Liver (tissue), 9 donors: ENCODE results near the gene DBNDD2. TPM values are rescaled to one million over a fixed set of nuclear protein-coding genes. Genes with fewer than 3 reads are reported as not detected.
A peak's percentile ranks its signal among the peaks of the same experiment; 100 is the strongest.

Experiments
- DNase-seq: peaks from one replicate; pipeline ENCODE4 v3.0.0-alpha.2; 2017; ENCODE audit warnings: low spot score
- H3K27ac ChIP-seq, 2 donors: one replicate each; pipeline ENCODE4 v1.7.0; 2013; ENCODE audit warnings: inconsistent platforms in 2 of 2, low read length in 2 of 2, control low read depth in 1 of 2, low read depth in 1 of 2, mild to moderate bottlenecking in 1 of 2
- H3K27me3 ChIP-seq, 4 donors: one replicate each; pipeline versions ENCODE4 v1.6.1 to v1.7.0; 2013; ENCODE audit warnings: low read length in 3 of 4, inconsistent platforms in 1 of 4, mild to moderate bottlenecking in 1 of 4, moderate library complexity in 1 of 4; ENCODE audit not compliant: control insufficient read depth in 4 of 4, insufficient read depth in 4 of 4
- H3K36me3 ChIP-seq, 4 donors: one replicate each; pipeline versions ENCODE4 v1.6.1 to v1.7.0; 2013; ENCODE audit warnings: low read length in 3 of 4, mild to moderate bottlenecking in 3 of 4, low read depth in 1 of 4, moderate library complexity in 1 of 4; ENCODE audit not compliant: control insufficient read depth in 4 of 4, insufficient read depth in 3 of 4
- H3K4me1 ChIP-seq, 4 donors: one replicate each; pipeline versions ENCODE4 v1.6.1 to v1.7.0; 2013; ENCODE audit warnings: low read length in 3 of 4, mild to moderate bottlenecking in 3 of 4, moderate library complexity in 1 of 4; ENCODE audit not compliant: control insufficient read depth in 4 of 4, insufficient read depth in 4 of 4
- H3K4me3 ChIP-seq, 3 donors: one replicate each; pipeline versions ENCODE4 v1.6.1 to v1.7.0; 2013; ENCODE audit warnings: low read length in 3 of 3, control low read depth in 1 of 3, low read depth in 1 of 3, mild to moderate bottlenecking in 1 of 3
- H3K9ac ChIP-seq, 2 donors: one replicate each; pipeline ENCODE4 v1.7.0; 2013; ENCODE audit warnings: low read length in 2 of 2, mild to moderate bottlenecking in 2 of 2, moderate library complexity in 2 of 2, control low read depth in 1 of 2, low read depth in 1 of 2
- H3K9me3 ChIP-seq, 4 donors: one replicate each; pipeline versions ENCODE4 v1.6.1 to v1.7.0; 2013; ENCODE audit warnings: low read length in 3 of 4; ENCODE audit not compliant: control insufficient read depth in 4 of 4
- EGR1 ChIP-seq, 2 donors: IDR thresholded peaks; 2 replicates each; pipeline ENCODE4 v1.6.1; 2016 to 2018; ENCODE audit warnings: antibody characterized with exemption in 2 of 2, low read depth in 2 of 2
- FOXA1 ChIP-seq: IDR thresholded peaks from 2 replicates; pipeline ENCODE4 v1.6.1; 2016; ENCODE audit warnings: antibody characterized with exemption
- FOXA2 ChIP-seq: IDR thresholded peaks from 2 replicates; pipeline ENCODE4 v1.6.1; 2016; ENCODE audit warnings: antibody characterized with exemption
- GABPA ChIP-seq, 2 donors: IDR thresholded peaks in 1 of 2; conservative IDR thresholded peaks in 1 of 2; 2 replicates each; pipeline ENCODE4 v1.6.1; 2016; ENCODE audit warnings: antibody characterized with exemption in 2 of 2, mild to moderate bottlenecking in 1 of 2, moderate library complexity in 1 of 2
- HNF4A ChIP-seq, 2 donors: conservative IDR thresholded peaks; 2 replicates each; pipeline ENCODE4 v1.6.1; 2016; ENCODE audit warnings: antibody characterized with exemption in 2 of 2, mild to moderate bottlenecking in 2 of 2
- HNF4G ChIP-seq: IDR thresholded peaks from 2 replicates; pipeline ENCODE4 v1.6.1; 2016; ENCODE audit warnings: antibody characterized with exemption
- JUND ChIP-seq, 2 donors: IDR thresholded peaks; 2 replicates each; pipeline ENCODE4 v1.6.1; 2016; ENCODE audit warnings: antibody characterized with exemption in 2 of 2
- NR2F2 ChIP-seq: IDR thresholded peaks from 2 replicates; pipeline ENCODE4 v1.6.1; 2016; ENCODE audit warnings: antibody characterized with exemption
- RAD21 ChIP-seq, 2 donors: IDR thresholded peaks; 2 replicates each; pipeline ENCODE4 v1.6.1; 2016; ENCODE audit warnings: antibody characterized with exemption in 2 of 2, mild to moderate bottlenecking in 2 of 2
- RXRA ChIP-seq, 2 donors: IDR thresholded peaks; 2 replicates each; pipeline ENCODE4 v1.6.1; 2017 to 2018; ENCODE audit warnings: antibody characterized with exemption in 2 of 2, mild to moderate bottlenecking in 1 of 2
- SP1 ChIP-seq: IDR thresholded peaks from 2 replicates; pipeline ENCODE4 v1.6.1; 2018; ENCODE audit warnings: antibody characterized with exemption, mild to moderate bottlenecking
- TAF1 ChIP-seq: conservative IDR thresholded peaks from 2 replicates; pipeline ENCODE4 v1.6.1; 2016; ENCODE audit warnings: antibody characterized with exemption, mild to moderate bottlenecking
- YY1 ChIP-seq: IDR thresholded peaks from 2 replicates; pipeline ENCODE4 v1.6.1; 2016; ENCODE audit warnings: antibody characterized with exemption, mild to moderate bottlenecking
- ZBTB33 ChIP-seq: IDR thresholded peaks from 2 replicates; pipeline ENCODE4 v1.6.1; 2016; ENCODE audit warnings: antibody characterized with exemption
- WGBS: extraction: QIAGEN DNeasy Blood & Tissue Kit; methylation state at CpG from one replicate; pipeline ENCODE4 v1.1.7; 2013; 5-methylcytosine and 5-hydroxymethylcytosine counted together
- polyA plus RNA-seq, 2 donors: library from polyadenylated mRNA; stranded (reverse) in 1 of 2; unstranded in 1 of 2; fragments of 200-250 nt in 1 of 2; fragments of >200 nt in 1 of 2; fragmentation: Nextera tagmentation in 1 of 2; extraction: Ambion mirVana in 1 of 2; gene quantifications; one replicate each; pipeline versions ENCODE4 v1.2.1 to v1.2.3, GENCODE V29; 2013 to 2015
- total RNA-seq, 2 donors: library from RNA; depleted of rRNA; stranded (reverse); fragments of >200 nt; gene quantifications; one replicate each; pipeline ENCODE4 v1.2.3, GENCODE V29; 2014
- TF ChIP-seq, protein P1 (sequence below): IDR thresholded peaks from 2 replicates; pipeline ENCODE4 v1.6.1; 2016; ENCODE audit warnings: antibody characterized with exemption, mild to moderate bottlenecking
- TF ChIP-seq, protein P2 (sequence below): IDR thresholded peaks from 2 replicates; pipeline ENCODE4 v1.6.1; 2016; ENCODE audit warnings: antibody characterized with exemption
- TF ChIP-seq, protein P3 (sequence below): fragments of 150-350 bp; IDR thresholded peaks from 2 replicates; pipeline ENCODE4 v1.5.1; 2017; ENCODE audit warnings: improper control_type of control experiment, low read depth, low read length; ENCODE audit not compliant: missing input control
- donor health status: healthy.
- donor health status: healthy.
- donor health status: healthy.
- donor health status: healthy.
- donor health status: healthy.

Gene DBNDD2, protein sequence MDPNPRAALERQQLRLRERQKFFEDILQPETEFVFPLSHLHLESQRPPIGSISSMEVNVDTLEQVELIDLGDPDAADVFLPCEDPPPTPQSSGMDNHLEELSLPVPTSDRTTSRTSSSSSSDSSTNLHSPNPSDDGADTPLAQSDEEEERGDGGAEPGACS
- total RNA-seq = 1 to 10 TPM; 2.1 to 3.2 TPM
- polyA plus RNA-seq = 1 to 10 TPM; 2.2 to 4.6 TPM

DNA sequence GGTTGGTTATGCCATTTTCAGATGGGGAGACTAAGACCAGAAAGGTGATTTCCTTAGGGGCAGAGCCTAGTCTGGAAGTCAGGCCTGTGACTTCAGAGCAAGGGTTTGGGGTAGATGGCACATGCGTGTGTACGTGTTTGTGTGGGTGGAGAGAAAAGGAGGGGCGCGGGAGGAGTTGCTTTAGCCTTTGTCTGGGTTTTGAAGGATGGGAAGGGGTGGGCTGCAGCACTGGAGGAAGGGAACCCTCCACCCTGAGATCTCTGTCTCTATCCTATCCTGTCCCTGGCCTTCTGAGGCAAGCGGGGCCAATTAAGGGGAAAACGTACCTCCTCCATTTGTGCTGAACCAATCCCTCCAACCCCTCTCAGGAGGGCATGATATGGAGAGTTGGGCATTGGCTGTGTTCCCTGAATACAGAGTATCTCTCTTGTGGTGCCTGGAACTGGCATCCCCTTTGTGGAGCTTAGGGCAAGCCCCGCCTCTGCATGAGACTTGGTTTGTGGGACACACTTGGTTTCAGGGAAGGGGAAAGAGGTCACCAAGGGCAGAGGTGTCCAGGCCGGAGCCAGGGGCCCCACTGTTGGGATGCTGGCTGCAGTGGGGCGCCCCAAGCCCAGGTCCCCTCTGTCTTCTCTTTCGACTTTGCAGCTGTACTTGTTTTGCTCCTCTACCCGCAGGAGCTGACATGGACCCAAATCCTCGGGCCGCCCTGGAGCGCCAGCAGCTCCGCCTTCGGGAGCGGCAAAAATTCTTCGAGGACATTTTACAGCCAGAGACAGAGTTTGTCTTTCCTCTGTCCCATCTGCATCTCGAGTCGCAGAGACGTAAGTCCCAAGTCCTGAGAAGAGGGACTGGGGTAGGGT, at the start of gene DBNDD2:
TSS of gene DBNDD2 (plus strand) at position 507 of the 863 bp plus-strand sequence. CDS start at position 686, 179 bp downstream.
- Histone ChIP-seq H3K27me3 (peaks cover 0 to 2% (median 0%) of the 10 kb centered on the region in 4 donors), H3K9me3 (no peaks in the 10 kb centered on the region), H3K4me3 (peak within 1 kb of the TSS; percentile 5 to 73 (median 21)), H3K27ac (peak within 1 kb of the TSS in 1 of 2 donors; percentile 70), H3K36me3 (peaks cover 0 to 3% (median 1%) of the 10 kb centered on the region in 4 donors), H3K9ac (no peak within 1 kb of the TSS), H3K4me1 (peaks cover 0 to 19% (median 11%) of the 10 kb centered on the region in 4 donors)
- no peak for DNase-seq
- 89% methylated on average over 21 of the region's 21 CpGs for WGBS
- TF ChIP-seq HNF4A (conservative IDR thresholded peaks at IDR 0.05) = no peak
- TF ChIP-seq SP1 = no peak
- TF ChIP-seq GABPA (IDR thresholded peaks at IDR 0.05 in 1 of 2, conservative IDR thresholded peaks at IDR 0.05 in 1 of 2) = no peak
- TF ChIP-seq JUND (IDR thresholded peaks at IDR 0.05) = no peak
- TF ChIP-seq EGR1 (IDR thresholded peaks at IDR 0.05; ENCODE audit: low read depth in 2 of 2) = no peak
- TF ChIP-seq, protein P1, sequence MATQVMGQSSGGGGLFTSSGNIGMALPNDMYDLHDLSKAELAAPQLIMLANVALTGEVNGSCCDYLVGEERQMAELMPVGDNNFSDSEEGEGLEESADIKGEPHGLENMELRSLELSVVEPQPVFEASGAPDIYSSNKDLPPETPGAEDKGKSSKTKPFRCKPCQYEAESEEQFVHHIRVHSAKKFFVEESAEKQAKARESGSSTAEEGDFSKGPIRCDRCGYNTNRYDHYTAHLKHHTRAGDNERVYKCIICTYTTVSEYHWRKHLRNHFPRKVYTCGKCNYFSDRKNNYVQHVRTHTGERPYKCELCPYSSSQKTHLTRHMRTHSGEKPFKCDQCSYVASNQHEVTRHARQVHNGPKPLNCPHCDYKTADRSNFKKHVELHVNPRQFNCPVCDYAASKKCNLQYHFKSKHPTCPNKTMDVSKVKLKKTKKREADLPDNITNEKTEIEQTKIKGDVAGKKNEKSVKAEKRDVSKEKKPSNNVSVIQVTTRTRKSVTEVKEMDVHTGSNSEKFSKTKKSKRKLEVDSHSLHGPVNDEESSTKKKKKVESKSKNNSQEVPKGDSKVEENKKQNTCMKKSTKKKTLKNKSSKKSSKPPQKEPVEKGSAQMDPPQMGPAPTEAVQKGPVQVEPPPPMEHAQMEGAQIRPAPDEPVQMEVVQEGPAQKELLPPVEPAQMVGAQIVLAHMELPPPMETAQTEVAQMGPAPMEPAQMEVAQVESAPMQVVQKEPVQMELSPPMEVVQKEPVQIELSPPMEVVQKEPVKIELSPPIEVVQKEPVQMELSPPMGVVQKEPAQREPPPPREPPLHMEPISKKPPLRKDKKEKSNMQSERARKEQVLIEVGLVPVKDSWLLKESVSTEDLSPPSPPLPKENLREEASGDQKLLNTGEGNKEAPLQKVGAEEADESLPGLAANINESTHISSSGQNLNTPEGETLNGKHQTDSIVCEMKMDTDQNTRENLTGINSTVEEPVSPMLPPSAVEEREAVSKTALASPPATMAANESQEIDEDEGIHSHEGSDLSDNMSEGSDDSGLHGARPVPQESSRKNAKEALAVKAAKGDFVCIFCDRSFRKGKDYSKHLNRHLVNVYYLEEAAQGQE = no peak
- no peak for TF ChIP-seq RXRA (IDR thresholded peaks at IDR 0.05)
- TF ChIP-seq YY1 = no peak
- no peak for TF ChIP-seq ZBTB33
- TF ChIP-seq, protein P2, sequence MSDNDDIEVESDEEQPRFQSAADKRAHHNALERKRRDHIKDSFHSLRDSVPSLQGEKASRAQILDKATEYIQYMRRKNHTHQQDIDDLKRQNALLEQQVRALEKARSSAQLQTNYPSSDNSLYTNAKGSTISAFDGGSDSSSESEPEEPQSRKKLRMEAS = no peak
- TF ChIP-seq HNF4G = no peak
- TF ChIP-seq NR2F2 = no peak
- TF ChIP-seq FOXA1 = no peak
- TF ChIP-seq RAD21 (IDR thresholded peaks at IDR 0.05) = no peak

DNA sequence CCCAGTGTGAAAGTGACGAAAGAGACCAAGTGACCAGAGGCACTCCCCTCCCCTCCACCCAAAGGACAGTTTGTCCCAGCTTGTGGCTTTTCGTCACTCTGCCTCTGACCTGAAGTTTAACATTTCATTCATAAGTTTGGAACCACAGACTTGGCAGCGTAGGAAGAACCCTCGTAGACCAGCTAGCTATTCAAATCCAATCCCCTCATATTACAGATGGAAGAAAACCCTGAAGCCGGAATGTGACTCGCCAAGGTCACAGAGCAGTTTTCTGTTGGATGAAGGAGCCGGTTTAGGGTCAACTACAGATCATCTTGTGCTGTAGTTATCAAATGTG, 49.1 kb upstream of the DBNDD2 start:
- no peaks in the 10 kb centered on the region for H3K9me3 ChIP-seq
- no peaks in the 10 kb centered on the region for H3K27me3 ChIP-seq
- H3K36me3 ChIP-seq = no peaks in the 10 kb centered on the region
- peaks cover 16 to 51% (median 37%) of the 10 kb centered on the region in 4 donors for H3K4me1 ChIP-seq
- WGBS = 33% methylated on average over 7 of the region's 7 CpGs
- DNase-seq = no peak
- peak overlapping the region in 1 of 2 donors; percentile 92 for H3K9ac ChIP-seq
- H3K27ac ChIP-seq = peak overlapping the region; percentile 98
- H3K4me3 ChIP-seq = no peak overlapping the region
- TF ChIP-seq ZBTB33 = peak; percentile 50
- no peak for TF ChIP-seq TAF1
- TF ChIP-seq HNF4G = no peak
- TF ChIP-seq SP1 = peak; percentile 98
- TF ChIP-seq, protein P3, sequence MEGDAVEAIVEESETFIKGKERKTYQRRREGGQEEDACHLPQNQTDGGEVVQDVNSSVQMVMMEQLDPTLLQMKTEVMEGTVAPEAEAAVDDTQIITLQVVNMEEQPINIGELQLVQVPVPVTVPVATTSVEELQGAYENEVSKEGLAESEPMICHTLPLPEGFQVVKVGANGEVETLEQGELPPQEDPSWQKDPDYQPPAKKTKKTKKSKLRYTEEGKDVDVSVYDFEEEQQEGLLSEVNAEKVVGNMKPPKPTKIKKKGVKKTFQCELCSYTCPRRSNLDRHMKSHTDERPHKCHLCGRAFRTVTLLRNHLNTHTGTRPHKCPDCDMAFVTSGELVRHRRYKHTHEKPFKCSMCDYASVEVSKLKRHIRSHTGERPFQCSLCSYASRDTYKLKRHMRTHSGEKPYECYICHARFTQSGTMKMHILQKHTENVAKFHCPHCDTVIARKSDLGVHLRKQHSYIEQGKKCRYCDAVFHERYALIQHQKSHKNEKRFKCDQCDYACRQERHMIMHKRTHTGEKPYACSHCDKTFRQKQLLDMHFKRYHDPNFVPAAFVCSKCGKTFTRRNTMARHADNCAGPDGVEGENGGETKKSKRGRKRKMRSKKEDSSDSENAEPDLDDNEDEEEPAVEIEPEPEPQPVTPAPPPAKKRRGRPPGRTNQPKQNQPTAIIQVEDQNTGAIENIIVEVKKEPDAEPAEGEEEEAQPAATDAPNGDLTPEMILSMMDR = no peak
- no peak for TF ChIP-seq RAD21 (IDR thresholded peaks at IDR 0.05)
- TF ChIP-seq YY1 = no peak
- TF ChIP-seq GABPA (IDR thresholded peaks at IDR 0.05 in 1 of 2, conservative IDR thresholded peaks at IDR 0.05 in 1 of 2) = no peak
- peak; percentile 91 for TF ChIP-seq NR2F2
- peak; percentile 91 to 98 for TF ChIP-seq RXRA (IDR thresholded peaks at IDR 0.05)
- TF ChIP-seq HNF4A (conservative IDR thresholded peaks at IDR 0.05) = peak; percentile 54 to 62
- TF ChIP-seq FOXA2 = no peak
- TF ChIP-seq EGR1 (IDR thresholded peaks at IDR 0.05; ENCODE audit: low read depth in 2 of 2) = no peak
